ENCODE results near the gene RPS6KA2.

Gene RPS6KA2

DNA sequence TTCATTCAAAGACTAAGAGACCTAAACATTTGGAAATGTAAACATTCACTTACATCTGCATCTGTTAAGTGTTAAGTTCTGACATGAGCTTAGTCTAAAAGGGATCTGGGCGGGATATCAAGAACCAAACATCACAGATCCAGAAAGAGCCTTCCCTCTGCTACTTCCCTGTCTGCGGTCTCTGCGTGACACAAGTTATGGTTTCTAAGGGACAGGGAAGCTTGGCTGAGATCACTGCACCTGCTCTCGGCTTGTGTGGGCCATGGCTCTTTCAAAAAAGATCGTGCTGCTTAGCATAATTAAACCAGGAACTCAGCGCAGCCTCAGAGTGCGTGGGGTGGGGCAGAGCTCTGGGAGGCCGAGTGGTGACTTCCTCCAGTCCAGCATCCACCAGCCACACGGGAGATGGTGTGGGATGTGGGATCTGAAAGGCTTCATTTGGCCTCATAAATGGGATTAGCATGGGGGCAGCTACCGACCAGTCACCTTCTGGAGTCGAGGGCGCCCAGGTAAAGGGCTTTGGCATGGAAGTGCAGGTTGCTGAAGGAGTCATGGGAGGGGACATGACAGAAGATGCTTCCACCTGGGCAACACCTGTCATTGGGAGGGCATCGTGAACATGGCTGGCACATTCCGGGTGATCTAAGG, 23.9 kb downstream of the RPS6KA2 start:
- Histone ChIP-seq H3K79me1 (ENCODE audit: low read length) (peaks cover 2% of the 10 kb centered on the region), H3K4me1 (ENCODE audit: control insufficient read depth in 1 of 2, insufficient read depth in 2 of 2, low read length in 2 of 2) (peaks cover 2 to 4% of the 10 kb centered on the region in 2 experiments), H4K12ac (ENCODE audit: low read depth, low read length) (no peak overlapping the region), H3K23ac (ENCODE audit: low read length) (no peak overlapping the region), H3K4me2 (ENCODE audit: low read length) (no peak overlapping the region), H3K4ac (ENCODE audit: low read depth, low read length) (no peak overlapping the region), H3K79me2 (ENCODE audit: control insufficient read depth, insufficient read depth, low read length, poor library complexity) (no peaks in the 10 kb centered on the region), H2BK120ac (ENCODE audit: insufficient read depth, low read length, poor library complexity) (no peak overlapping the region), H2BK12ac (ENCODE audit: low read length) (no peak overlapping the region), H2AK5ac (ENCODE audit: low read length) (no peak overlapping the region), H3K14ac (ENCODE audit: low read length) (no peak overlapping the region), H3K9ac (ENCODE audit: low read length) (no peak overlapping the region), H3K27ac (ENCODE audit: low read depth, low read length) (no peak overlapping the region), H3K4me3 (ENCODE audit: low read depth, low read length) (no peak overlapping the region), H4K8ac (ENCODE audit: low read depth, low read length) (no peak overlapping the region), H3K27me3 (ENCODE audit: insufficient read depth, low read length) (no peaks in the 10 kb centered on the region), H2BK5ac (ENCODE audit: low read depth, low read length, poor library complexity) (no peak overlapping the region), H3K9me3 (ENCODE audit: insufficient read depth, low read depth, low read length) (peaks cover 4% of the 10 kb centered on the region), H3K36me3 (ENCODE audit: control insufficient read depth in 1 of 2, insufficient read depth in 2 of 2, low read length in 2 of 2) (no peaks in the 10 kb centered on the region), H4K91ac (ENCODE audit: low read depth, low read length) (no peak overlapping the region), H3K18ac (ENCODE audit: low read length) (no peak overlapping the region), H2AFZ (ENCODE audit: insufficient read depth, low read length, poor library complexity) (no peak overlapping the region)
- WGBS (ENCODE audit: extremely low coverage, insufficient coverage, insufficient read length) = no CpG with 5 or more reads among the region's 14 CpGs
- no peak for DNase-seq

DNA sequence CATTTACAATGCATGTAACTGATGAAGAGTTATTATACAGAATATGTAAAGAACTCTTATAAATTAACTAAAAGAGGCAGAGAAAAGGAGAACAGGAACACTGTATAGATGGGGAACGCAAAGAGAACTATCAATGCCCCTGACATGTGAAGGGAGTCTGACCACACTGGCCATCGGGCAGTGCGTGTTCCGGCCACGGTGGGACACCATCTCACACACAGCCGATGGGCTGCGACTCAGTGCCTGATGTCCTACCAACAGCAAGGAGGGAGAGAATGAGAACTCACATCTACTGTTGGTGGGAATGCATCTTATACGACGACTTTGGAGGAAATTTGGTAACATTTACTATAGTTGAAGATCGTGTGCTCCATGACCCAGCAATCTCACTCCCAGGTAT, 25.1 kb downstream of the RPS6KA2 start:
- DNase-seq = no peak
- peaks cover 4% of the 10 kb centered on the region for H3K9me3 ChIP-seq (ENCODE audit: insufficient read depth, low read depth, low read length)
- H3K14ac ChIP-seq (ENCODE audit: low read length) = no peak overlapping the region
- no peak overlapping the region for H3K23ac ChIP-seq (ENCODE audit: low read length)
- WGBS (ENCODE audit: extremely low coverage, insufficient coverage, insufficient read length) = no CpG with 5 or more reads among the region's 10 CpGs
- H2BK5ac ChIP-seq (ENCODE audit: low read depth, low read length, poor library complexity) = no peak overlapping the region
- H3K4me3 ChIP-seq (ENCODE audit: low read depth, low read length) = peak overlapping the region; percentile 51
- no peak overlapping the region for H2AFZ ChIP-seq (ENCODE audit: insufficient read depth, low read length, poor library complexity)
- H3K79me1 ChIP-seq (ENCODE audit: low read length) = peaks cover 2% of the 10 kb centered on the region
- H4K91ac ChIP-seq (ENCODE audit: low read depth, low read length) = no peak overlapping the region
- H2AK5ac ChIP-seq (ENCODE audit: low read length) = no peak overlapping the region
- no peaks in the 10 kb centered on the region for H3K36me3 ChIP-seq (ENCODE audit: control insufficient read depth in 1 of 2, insufficient read depth in 2 of 2, low read length in 2 of 2)
- H3K9ac ChIP-seq (ENCODE audit: low read length) = no peak overlapping the region
- no peak overlapping the region for H4K8ac ChIP-seq (ENCODE audit: low read depth, low read length)
- H3K4ac ChIP-seq (ENCODE audit: low read depth, low read length) = no peak overlapping the region
- H3K79me2 ChIP-seq (ENCODE audit: control insufficient read depth, insufficient read depth, low read length, poor library complexity) = no peaks in the 10 kb centered on the region
- H3K4me2 ChIP-seq (ENCODE audit: low read length) = no peak overlapping the region
- H3K18ac ChIP-seq (ENCODE audit: low read length) = no peak overlapping the region
- H3K27ac ChIP-seq (ENCODE audit: low read depth, low read length) = no peak overlapping the region
- no peak overlapping the region for H2BK12ac ChIP-seq (ENCODE audit: low read length)
- H3K27me3 ChIP-seq (ENCODE audit: insufficient read depth, low read length) = no peaks in the 10 kb centered on the region
- peaks cover 2 to 4% of the 10 kb centered on the region in 2 experiments for H3K4me1 ChIP-seq (ENCODE audit: control insufficient read depth in 1 of 2, insufficient read depth in 2 of 2, low read length in 2 of 2)
- no peak overlapping the region for H4K12ac ChIP-seq (ENCODE audit: low read depth, low read length)
- no peak overlapping the region for H2BK120ac ChIP-seq (ENCODE audit: insufficient read depth, low read length, poor library complexity)

DNA sequence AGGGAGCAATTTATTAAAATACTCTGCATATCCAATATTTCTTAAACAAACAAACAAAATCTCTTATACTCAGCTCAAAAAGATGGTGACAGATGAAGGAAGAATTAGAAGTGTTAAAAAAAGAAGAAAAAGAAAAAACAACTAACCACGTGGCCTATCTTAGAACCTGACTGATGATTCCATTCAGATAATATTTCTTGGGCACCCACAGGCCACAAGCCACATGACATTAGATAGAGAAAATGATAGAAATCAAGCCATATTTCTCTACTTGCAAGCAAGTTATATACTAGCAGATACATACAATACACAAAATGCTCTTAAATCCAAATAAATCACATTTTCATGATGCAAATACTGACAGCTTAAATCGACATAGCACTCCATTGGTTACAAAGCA, 26.1 kb downstream of the RPS6KA2 start:
- Histone ChIP-seq H3K27ac (ENCODE audit: low read depth, low read length) (no peak overlapping the region), H4K12ac (ENCODE audit: low read depth, low read length) (no peak overlapping the region), H3K4me2 (ENCODE audit: low read length) (no peak overlapping the region), H3K4me3 (ENCODE audit: low read depth, low read length) (no peak overlapping the region), H3K4me1 (ENCODE audit: control insufficient read depth in 1 of 2, insufficient read depth in 2 of 2, low read length in 2 of 2) (peaks cover 2 to 4% of the 10 kb centered on the region in 2 experiments), H2BK5ac (ENCODE audit: low read depth, low read length, poor library complexity) (no peak overlapping the region), H3K9ac (ENCODE audit: low read length) (no peak overlapping the region), H3K23ac (ENCODE audit: low read length) (no peak overlapping the region), H3K79me2 (ENCODE audit: control insufficient read depth, insufficient read depth, low read length, poor library complexity) (no peaks in the 10 kb centered on the region), H4K91ac (ENCODE audit: low read depth, low read length) (no peak overlapping the region), H3K14ac (ENCODE audit: low read length) (no peak overlapping the region), H3K18ac (ENCODE audit: low read length) (no peak overlapping the region), H3K4ac (ENCODE audit: low read depth, low read length) (no peak overlapping the region), H4K8ac (ENCODE audit: low read depth, low read length) (no peak overlapping the region), H3K79me1 (ENCODE audit: low read length) (peaks cover 2% of the 10 kb centered on the region), H3K27me3 (ENCODE audit: insufficient read depth, low read length) (no peaks in the 10 kb centered on the region), H2AK5ac (ENCODE audit: low read length) (no peak overlapping the region), H2BK120ac (ENCODE audit: insufficient read depth, low read length, poor library complexity) (no peak overlapping the region), H2BK12ac (ENCODE audit: low read length) (no peak overlapping the region), H2AFZ (ENCODE audit: insufficient read depth, low read length, poor library complexity) (no peak overlapping the region), H3K36me3 (ENCODE audit: control insufficient read depth in 1 of 2, insufficient read depth in 2 of 2, low read length in 2 of 2) (no peaks in the 10 kb centered on the region), H3K9me3 (ENCODE audit: insufficient read depth, low read depth, low read length) (peaks cover 4% of the 10 kb centered on the region)
- DNase-seq = no peak
- WGBS (ENCODE audit: extremely low coverage, insufficient coverage, insufficient read length) = no CpG with 5 or more reads among the region's 2 CpGs

DNA sequence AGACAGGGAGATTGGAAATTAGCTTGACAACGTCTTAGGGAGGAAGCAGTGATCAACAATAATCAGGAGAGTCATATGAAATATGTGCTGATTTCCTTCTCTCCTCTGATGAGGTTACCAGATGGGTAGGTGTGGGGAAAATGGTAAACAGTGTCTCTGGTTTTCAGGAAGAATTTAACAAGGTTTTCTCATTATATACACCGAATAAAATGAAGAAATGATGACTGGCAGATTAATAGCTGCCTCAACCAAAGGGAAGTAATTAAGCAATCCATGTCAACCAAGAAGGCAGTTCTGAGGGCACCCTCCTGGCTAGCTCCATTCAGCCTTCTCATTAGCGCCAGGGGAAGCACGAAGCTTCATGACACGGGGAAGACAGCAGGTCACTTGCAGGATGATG, 27.8 kb downstream of the RPS6KA2 start:
- Histone ChIP-seq H3K9me3 (ENCODE audit: insufficient read depth, low read depth, low read length) (peaks cover 4% of the 10 kb centered on the region), H3K27me3 (ENCODE audit: insufficient read depth, low read length) (no peaks in the 10 kb centered on the region), H3K4ac (ENCODE audit: low read depth, low read length) (no peak overlapping the region), H3K14ac (ENCODE audit: low read length) (no peak overlapping the region), H3K4me1 (ENCODE audit: control insufficient read depth in 1 of 2, insufficient read depth in 2 of 2, low read length in 2 of 2) (peaks cover 2 to 8% of the 10 kb centered on the region in 2 experiments), H2BK5ac (ENCODE audit: low read depth, low read length, poor library complexity) (no peak overlapping the region), H2AK5ac (ENCODE audit: low read length) (no peak overlapping the region), H4K91ac (ENCODE audit: low read depth, low read length) (no peak overlapping the region), H3K4me3 (ENCODE audit: low read depth, low read length) (no peak overlapping the region), H4K12ac (ENCODE audit: low read depth, low read length) (no peak overlapping the region), H4K8ac (ENCODE audit: low read depth, low read length) (no peak overlapping the region), H3K79me1 (ENCODE audit: low read length) (peaks cover 2% of the 10 kb centered on the region), H2BK12ac (ENCODE audit: low read length) (no peak overlapping the region), H3K18ac (ENCODE audit: low read length) (no peak overlapping the region), H3K23ac (ENCODE audit: low read length) (no peak overlapping the region), H3K27ac (ENCODE audit: low read depth, low read length) (no peak overlapping the region), H3K36me3 (ENCODE audit: control insufficient read depth in 1 of 2, insufficient read depth in 2 of 2, low read length in 2 of 2) (no peaks in the 10 kb centered on the region), H2BK120ac (ENCODE audit: insufficient read depth, low read length, poor library complexity) (no peak overlapping the region), H3K4me2 (ENCODE audit: low read length) (no peak overlapping the region), H2AFZ (ENCODE audit: insufficient read depth, low read length, poor library complexity) (no peak overlapping the region), H3K9ac (ENCODE audit: low read length) (no peak overlapping the region), H3K79me2 (ENCODE audit: control insufficient read depth, insufficient read depth, low read length, poor library complexity) (no peaks in the 10 kb centered on the region)
- WGBS (ENCODE audit: extremely low coverage, insufficient coverage, insufficient read length) = no CpG with 5 or more reads among the region's 5 CpGs
- no peak for DNase-seq
